Ecto neural progenitor cell (in vitro differentiated cells): ENCODE results near the gene CRYZ.
"Not testable (repeated sequence)": the region's sequence is repeated elsewhere in the genome, so short reads cannot be mapped to it uniquely, and the experiment has no call there.

Source experiments
- DNase-seq: peaks from one replicate; pipeline ENCODE4 v3.0.0-alpha.2; 2018; ENCODE audit warnings: low spot score

CRYZ gene, protein sequence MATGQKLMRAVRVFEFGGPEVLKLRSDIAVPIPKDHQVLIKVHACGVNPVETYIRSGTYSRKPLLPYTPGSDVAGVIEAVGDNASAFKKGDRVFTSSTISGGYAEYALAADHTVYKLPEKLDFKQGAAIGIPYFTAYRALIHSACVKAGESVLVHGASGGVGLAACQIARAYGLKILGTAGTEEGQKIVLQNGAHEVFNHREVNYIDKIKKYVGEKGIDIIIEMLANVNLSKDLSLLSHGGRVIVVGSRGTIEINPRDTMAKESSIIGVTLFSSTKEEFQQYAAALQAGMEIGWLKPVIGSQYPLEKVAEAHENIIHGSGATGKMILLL

DNA sequence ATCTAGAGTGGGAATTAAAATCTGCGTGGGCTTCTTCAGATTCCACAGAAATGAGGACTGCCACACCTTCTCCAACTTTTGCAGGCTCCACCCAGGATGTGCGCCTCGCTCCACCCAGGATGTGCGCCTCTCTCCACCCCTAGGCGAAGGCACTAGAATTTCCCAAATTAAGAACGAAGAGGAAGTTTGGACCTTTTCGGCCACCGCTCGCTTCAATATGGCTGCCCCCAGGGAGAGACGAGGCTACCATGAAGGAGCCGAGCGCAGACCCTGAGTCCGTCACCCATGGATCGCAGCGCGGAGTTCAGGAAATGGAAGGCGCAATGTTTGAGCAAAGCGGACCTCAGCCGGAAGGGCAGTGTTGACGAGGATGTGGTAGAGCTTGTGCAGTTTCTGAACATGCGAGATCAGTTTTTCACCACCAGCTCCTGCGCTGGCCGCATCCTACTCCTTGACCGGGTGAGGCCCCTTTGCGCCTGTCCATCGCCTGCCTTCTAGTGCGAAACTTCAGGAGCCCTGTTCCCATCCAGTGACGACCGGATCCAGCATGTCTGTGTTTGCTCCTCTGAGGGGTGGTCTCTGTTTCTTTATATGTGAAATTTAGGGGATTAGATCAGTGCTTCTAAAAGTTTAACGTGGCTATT is at the start of gene CRYZ, which contains the start of gene TYW3:
CRYZ (minus strand) TSS at position 91 of the 644 bp plus-strand sequence. CDS start 8,229 bp downstream, outside the sequence.
TYW3 (plus strand) TSS at position 193 of the 644 bp plus-strand sequence; CDS start at position 286, 93 bp downstream.
- DNase-seq = no peak

- no peak for DNase-seq
These were observed 47.7 kb upstream of the CRYZ start for GRCh38 chr1:74780594-74780993.

DNA sequence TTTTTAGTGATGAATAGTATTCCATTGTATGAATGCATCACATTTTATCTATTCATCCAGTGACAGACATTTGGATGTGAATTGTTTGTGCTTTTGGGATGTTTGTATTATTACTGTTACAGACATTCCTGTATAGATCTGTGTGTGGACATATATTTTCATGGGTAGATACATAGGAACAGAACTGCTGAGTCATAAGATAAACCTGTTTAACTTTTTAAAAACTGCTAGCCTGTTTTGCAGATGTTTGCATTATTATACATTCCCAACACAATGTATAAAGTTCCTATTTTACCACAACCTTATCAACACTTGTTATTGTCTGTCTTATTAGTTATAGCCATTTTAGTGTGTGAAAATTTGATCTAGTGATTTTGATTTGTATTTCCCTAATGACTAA is 46.9 kb upstream of the CRYZ start:
- DNase-seq = no peak

GRCh38 chr1:74777525-74777924 is 44.7 kb upstream of the CRYZ start:
- DNase-seq = no peak

DNA sequence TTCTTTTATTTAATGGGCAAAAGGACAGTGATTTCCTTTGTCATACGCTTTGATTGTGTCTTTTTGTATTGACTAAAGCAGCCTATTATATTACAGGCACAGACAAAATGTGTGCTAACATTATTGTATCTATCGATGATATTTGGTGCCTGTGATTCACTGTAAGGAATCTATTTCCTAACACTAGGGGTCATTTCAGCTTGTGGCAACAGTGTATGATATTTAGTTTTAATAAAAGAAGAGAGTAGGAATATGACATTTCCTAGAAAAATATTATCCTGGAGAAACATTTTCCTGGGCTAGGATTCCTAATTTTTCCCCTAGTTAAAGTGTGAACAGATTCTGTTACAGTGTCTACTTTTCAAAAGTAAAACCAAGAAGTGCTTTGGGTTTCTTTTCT is 42.9 kb upstream of the CRYZ start:
- DNase-seq = no peak

DNA sequence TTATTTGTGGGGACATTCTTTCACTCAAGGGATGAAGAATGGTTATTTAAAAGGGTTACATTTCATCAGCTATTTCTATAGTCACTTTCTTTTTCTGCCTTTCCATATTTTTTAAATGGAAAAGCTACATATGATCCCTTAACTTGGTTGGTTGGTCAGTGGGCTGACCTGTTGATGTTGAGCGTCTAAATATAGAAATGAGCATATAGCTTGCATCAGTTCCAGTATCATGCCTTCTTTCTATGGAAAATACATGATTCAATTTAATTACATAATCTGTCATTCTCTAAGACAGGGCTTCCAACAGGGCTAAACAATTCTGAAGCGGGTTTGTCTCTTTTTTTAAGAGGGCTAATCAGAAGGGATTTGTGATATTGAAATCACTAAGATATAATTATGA is 40.7 kb upstream of the CRYZ start:
- DNase-seq = no peak

DNA sequence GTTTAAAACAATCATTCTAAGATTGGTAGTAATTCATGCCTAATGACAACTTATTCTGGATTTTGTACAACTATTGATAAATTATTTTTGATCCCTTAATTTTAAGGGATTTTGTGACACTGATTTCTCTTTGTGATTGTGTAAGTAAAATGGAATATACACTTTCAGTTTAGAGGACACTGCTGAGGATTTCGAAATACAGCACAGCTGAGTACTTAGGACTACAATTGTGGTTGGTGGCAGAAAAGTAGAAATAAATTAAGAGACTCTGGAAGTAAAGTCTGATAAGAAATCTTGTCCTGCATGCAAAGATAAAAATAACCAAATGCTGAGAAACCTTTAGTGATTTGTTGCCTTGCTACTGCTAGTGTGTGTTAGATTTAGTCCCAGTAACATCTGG is 40.1 kb upstream of the CRYZ start:
- no peak for DNase-seq

DNA sequence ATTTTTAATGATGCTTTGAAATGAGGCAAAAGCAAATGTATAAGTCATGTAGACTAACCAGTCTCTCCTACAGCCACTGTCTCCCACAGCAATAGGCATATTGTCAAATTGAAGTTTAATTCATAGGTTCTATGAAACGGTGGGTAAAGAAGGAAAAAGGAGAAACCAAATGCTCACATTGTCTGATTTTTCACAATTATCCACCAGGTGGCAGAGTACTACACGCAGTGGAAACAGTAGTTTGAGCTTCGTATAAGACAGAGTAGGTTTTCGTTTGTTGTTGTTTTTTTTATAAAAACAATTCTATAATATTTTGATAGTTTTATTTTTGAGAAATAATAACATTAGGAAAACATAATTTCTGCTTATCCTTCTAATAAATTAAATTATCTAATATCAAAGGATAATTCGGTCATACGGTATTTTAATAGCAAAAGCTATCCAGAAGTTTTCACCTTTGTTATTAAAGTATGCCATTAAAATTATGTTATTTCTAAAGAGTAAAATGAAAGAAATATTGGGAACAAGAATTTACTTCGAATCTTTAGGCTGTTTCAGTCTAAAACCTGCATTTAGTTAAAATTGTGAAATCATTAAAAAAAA is 39.2 kb upstream of the CRYZ start:
- no peak for DNase-seq

- no peak for DNase-seq
These were observed 34.6 kb upstream of the CRYZ start for GRCh38 chr1:74767490-74767889.

- no peak for DNase-seq
These were observed 33.7 kb upstream of the CRYZ start for GRCh38 chr1:74766579-74766978.

DNA sequence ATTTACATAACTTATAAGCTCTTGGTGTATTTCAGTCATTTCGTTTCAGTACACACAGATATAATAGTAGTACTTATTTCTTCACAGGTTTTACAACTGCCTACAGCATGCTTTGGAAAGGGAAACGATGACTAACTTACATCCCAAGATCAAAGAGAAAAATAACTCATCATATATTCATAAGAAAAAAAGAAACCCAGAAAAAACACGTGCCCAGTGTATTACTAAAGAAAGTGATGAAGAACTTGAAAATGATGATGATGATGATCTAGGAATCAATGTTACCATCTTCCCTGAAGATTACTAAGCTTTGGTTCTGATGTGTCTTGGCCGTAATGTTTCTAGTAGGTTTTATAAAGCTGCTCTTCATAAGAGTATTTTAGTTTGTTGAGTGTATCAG is 31.0 kb upstream of the CRYZ start:
- DNase-seq = no peak

DNA sequence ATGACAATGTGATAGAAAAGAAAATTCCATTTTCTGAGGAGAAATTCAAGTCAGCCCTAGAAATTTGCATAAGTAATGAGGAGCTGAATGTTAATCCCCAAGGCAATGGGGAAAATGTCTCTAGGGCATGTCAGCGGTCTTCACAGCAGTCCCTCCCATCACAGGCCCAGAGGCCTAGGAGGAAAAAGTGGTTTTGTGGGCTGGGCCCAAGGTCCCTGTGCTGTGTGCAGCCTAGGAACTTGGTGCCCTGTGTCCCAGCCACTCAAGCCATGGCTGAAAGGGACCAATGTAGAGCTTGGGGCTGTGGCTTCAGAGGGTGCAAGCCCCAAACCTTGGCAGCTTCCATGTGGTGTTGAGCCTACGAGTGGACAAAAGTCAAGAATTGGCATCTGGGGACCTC is 23.8 kb upstream of the CRYZ start:
- not testable (repeated sequence) for DNase-seq

GRCh38 chr1:74755475-74755874 is 22.6 kb upstream of the CRYZ start:
- DNase-seq = no peak

- no peak for DNase-seq
These were observed 20.3 kb upstream of the CRYZ start for GRCh38 chr1:74753104-74753503.

DNA sequence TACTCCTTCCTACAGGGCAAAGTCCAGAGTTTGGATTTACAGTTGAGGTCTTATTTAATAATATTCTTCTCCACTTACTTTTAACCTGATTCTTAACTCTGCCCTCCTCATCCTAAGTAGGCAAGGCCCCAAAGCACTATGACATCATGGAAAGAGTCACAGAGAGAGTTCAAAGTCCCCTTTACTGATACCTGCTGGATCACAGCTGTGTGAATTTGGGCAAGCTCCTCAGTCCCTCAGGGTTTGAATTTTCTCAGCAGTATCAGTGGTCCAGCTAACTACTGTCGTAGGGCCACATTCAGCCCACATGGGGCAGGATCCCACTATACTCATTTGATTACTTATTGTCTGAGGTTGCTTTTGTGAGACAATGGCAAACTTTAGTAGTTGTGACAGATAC is 16.1 kb upstream of the CRYZ start:
- no peak for DNase-seq

DNA sequence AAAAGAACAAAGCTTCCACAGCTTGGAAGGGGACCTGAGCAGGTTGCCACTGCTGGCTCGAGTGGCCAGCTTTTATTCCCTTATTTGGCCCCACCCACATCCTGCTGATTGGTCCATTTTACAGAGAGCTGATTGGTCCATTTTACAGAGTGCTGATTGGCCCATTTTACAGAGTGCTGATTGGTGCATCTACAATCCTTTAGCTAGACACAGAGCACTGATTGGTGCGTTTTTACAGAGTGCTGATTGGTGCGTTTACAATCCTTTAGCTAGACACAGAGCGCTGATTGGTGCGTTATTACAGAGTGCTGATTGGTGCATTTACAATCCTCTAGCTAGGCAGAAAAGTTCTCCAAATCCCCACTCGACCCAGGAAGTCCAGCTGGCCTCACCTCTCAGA is 12.4 kb upstream of the CRYZ start:
- DNase-seq = not testable (repeated sequence)

- DNase-seq = not testable (repeated sequence)
These were observed 7.6 kb upstream of the CRYZ start for GRCh38 chr1:74740307-74740980.

DNA sequence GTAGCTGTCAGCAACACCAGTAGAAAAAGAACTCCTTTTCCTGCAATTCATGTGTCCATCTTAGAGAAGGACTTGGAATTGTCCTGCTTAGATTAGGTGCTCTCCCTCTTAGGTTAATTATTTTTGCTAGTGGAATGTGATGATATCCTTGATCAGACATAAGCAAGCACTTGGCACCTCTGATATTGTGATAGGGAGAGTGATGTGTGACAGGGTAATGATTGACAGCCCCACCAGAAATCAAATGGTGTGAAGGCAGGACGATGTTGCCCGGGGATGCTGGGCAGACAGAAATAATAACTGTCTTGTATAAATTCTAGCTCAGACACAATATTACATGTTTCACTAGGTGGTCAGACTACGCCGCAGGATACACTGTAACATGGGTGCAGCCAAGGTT is 4.5 kb upstream of the CRYZ start:
- DNase-seq = no peak

DNA sequence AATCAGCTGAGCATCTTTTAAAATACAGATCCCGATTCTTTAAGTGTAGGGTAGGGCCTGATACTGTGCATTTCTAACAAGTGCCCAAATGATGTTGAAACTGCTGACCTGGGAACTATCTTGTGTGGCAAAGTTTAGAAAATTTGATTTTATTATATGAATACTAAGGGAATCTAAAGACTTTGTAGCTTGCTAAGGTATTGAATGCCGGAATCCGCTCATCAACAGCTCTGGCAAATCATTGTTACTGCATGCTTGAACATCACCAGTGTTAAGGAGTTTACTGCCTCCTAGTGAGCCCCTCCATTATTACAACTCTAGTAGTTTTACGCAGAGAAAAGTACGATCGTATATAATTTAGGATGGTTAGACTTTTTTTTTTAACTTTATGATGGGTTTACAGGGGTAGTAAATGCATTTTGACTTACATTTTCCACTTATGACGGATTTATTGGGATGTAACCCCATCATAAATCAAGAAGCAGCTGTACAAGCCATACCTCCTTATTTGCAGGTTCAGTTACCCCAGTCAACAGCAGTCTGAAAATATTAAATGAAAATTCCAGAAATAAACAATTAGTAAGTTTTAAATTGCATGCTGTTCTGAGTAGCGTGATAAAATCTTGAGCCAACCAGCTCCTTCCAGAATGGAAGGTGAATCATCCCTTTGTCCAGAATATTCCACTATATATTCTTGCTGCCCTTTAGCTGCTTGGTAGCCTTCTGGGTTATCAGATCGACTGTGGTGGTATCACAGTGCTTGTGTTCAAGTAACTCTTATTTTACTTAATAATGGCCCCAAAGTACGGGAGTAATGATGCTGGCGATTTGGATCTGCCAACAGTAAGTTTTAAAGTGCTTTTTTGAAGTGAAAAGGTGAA is 994 bp upstream of the CRYZ start:
- no peak for DNase-seq

DNA sequence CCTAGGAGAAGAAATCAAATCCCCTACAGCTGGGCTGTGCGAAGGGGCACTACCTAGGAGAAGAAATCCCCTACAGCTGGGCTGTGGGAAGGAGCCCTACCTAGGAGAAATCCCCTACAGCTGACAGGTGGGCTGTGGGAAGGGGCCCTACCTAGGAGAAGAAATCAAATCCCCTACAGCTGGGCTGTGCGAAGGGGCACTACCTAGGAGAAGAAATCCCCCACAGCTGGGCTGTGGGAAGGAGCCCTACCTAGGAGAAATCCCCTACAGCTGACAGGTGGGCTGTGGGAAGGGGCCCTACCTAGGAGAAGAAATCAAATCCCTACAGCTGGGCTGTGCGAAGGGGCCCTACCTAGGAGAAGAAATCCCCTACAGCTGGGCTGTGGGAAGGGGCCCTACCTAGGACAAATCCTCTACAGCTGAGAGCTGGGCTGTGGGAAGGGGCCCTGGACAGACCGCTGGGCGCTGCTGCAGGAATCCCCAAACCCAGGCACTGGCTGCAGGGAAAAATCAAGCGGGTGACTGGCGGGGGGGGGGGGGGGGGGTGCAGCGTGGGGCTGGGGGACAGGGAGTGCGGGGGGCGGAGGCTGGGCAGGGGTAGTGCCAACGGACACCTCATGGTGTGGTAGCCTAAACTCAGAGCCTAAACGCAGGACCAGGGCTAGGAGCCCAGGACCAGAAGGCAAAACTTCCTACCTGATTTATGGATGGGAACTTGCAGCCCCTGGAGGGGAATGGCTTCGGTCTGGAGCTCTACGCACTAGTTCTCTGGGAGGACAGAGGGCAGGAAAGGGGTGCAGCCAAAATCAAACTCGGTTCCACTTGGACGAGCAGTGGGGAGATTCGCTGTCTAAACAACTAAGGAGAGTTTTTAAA is 541 bp downstream of the CRYZ start:
- not testable (repeated sequence) for DNase-seq
